SK-N-MC (cell line): ENCODE results near the gene DPM1.

Experiments used
- EZH2 ChIP-seq: fragments of 200-600 bp; sonication (generic); IDR thresholded peaks from one replicate; pipeline ENCODE4 v1.6.1; 2017; ENCODE audit warnings: antibody characterized with exemption
- FOXP2 ChIP-seq: optimal IDR thresholded peaks from 2 replicates; pipeline ENCODE3; 2011; ENCODE audit warnings: mild to moderate bottlenecking, moderate library complexity; ENCODE audit not compliant: insufficient read depth; ENCODE audit errors: extremely low read length, control extremely low read depth
- POLR2AphosphoS5 ChIP-seq: IDR thresholded peaks from 2 replicates; pipeline ENCODE4 v1.6.1; 2012; ENCODE audit warnings: mild to moderate bottlenecking, low read depth, low read length, borderline replicate concordance

DNA sequence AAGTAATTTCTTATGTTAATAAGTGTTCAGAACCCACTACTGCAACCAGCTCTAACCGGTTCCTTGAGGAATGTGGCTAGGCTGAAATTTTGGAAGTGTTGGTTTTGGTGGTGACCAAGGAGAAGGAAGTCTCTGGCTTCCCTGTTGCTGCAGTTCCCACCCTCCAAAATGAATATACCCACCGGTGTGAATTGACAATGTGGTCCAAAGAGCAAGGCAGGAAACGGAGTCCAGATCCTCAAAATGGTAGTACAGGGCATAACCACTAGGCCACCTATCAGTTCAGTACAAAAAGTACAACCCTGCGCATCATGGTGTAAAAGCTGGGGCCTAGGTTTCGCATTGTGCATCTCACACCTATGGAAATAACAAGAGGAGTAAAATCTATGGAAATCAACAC, 29.9 kb downstream of the DPM1 start:
- TF ChIP-seq POLR2AphosphoS5 (no peak), EZH2 (no peak), FOXP2 (no peak)
